Mesodermal cell (in vitro differentiated cells): ENCODE measurements around the gene MIP. TPM values are rescaled to one million over a fixed set of nuclear protein-coding genes. Genes with fewer than 3 reads are reported as not detected.
"Not testable (repeated sequence)": the region's sequence is repeated elsewhere in the genome, so short reads cannot be mapped to it uniquely, and the experiment has no call there.

ENCODE experiments used
- H3K27ac ChIP-seq: 2 replicates; pipeline ENCODE4 v1.7.0; 2013; ENCODE audit warnings: mild to moderate bottlenecking, low read depth, low read length, moderate library complexity; ENCODE audit not compliant: severe bottlenecking
- H3K36me3 ChIP-seq: 2 replicates; pipeline ENCODE4 v1.7.1; 2013; ENCODE audit warnings: mild to moderate bottlenecking, low read length, moderate library complexity; ENCODE audit not compliant: control insufficient read depth, insufficient read depth
- H3K4me1 ChIP-seq: one replicate; pipeline ENCODE4 v1.7.1; 2013; ENCODE audit warnings: mild to moderate bottlenecking, low read length; ENCODE audit not compliant: insufficient read depth, control insufficient read depth, poor library complexity, severe bottlenecking
- H3K4me3 ChIP-seq: 2 replicates; pipeline ENCODE4 v1.7.0; 2013; ENCODE audit warnings: low read length, control low read depth, mild to moderate bottlenecking; ENCODE audit not compliant: insufficient read depth, poor library complexity, severe bottlenecking; ENCODE audit errors: extremely low read depth
- H3K9me3 ChIP-seq: 2 replicates; pipeline ENCODE4 v1.7.1; 2013; ENCODE audit warnings: mild to moderate bottlenecking, low read length, moderate library complexity; ENCODE audit not compliant: control insufficient read depth
- WGBS, 2 experiments: methylation state at CpG; one replicate each; pipeline ENCODE4 v1.1.5; 2013; ENCODE audit warnings: missing lambda C conversion rate in 2 of 2; ENCODE audit not compliant: insufficient coverage in 2 of 2; 5-methylcytosine and 5-hydroxymethylcytosine counted together
- polyA plus RNA-seq, 2 experiments: library from polyadenylated mRNA; stranded (reverse); fragments of 50-300 nt; gene quantifications; one replicate each; pipeline ENCODE4 v1.2.3, GENCODE V29; 2013

The MIP gene
- not detected for polyA plus RNA-seq (2013, experiment 1 of 2)
- not detected for polyA plus RNA-seq (2013, experiment 2 of 2)

GRCh38 chr12:56454557-56454956, at the start of gene MIP:
Gene MIP, minus strand, starts transcription at chr12:56454657. Its CDS starts 44 bp downstream, at chr12:56454613.
- no peak within 1 kb of the TSS for H3K27ac ChIP-seq
- H3K4me3 ChIP-seq = no peak within 1 kb of the TSS
- WGBS, 2 experiments = 88 to 94% methylated on average over 5 of the region's 5 CpGs
- H3K9me3 ChIP-seq = no peaks in the 10 kb centered on the region
- no peaks in the 10 kb centered on the region for H3K4me1 ChIP-seq
- no peaks in the 10 kb centered on the region for H3K36me3 ChIP-seq

DNA sequence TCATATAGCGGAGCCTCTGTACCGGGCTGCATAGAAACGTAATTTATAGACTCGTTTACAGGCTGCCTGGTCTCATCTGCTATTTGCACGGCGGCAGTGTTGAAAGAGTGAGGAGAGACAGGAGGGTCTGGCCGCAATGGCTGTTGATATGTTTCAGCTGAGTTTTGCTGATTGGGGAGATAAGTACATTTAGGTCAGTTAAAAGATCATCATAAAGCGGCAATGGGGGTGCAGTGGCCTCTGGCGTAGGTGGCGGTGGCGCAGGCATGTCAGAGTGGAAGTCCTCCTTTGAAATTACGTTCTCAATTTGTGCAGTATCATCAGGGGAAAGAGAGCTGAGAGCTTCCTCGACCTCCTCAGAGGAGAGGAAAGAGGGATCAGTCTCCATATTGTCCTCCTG, 45.4 kb upstream of the MIP start:
- not testable (repeated sequence) for H3K4me3 ChIP-seq, H3K4me1 ChIP-seq, H3K36me3 ChIP-seq, H3K9me3 ChIP-seq, H3K27ac ChIP-seq
- 93 to 96% methylated on average over 9 to 13 of the region's 13 CpGs for WGBS, 2 experiments

- H3K27ac ChIP-seq = peak overlapping the region; percentile 36
- 86 to 88% methylated on average over 7 to 9 of the region's 9 CpGs for WGBS, 2 experiments
- not testable (repeated sequence) for H3K4me1 ChIP-seq, H3K9me3 ChIP-seq, H3K4me3 ChIP-seq, H3K36me3 ChIP-seq
Measured at GRCh38 chr12:56499452-56499851, 45.0 kb upstream of the MIP start.

DNA sequence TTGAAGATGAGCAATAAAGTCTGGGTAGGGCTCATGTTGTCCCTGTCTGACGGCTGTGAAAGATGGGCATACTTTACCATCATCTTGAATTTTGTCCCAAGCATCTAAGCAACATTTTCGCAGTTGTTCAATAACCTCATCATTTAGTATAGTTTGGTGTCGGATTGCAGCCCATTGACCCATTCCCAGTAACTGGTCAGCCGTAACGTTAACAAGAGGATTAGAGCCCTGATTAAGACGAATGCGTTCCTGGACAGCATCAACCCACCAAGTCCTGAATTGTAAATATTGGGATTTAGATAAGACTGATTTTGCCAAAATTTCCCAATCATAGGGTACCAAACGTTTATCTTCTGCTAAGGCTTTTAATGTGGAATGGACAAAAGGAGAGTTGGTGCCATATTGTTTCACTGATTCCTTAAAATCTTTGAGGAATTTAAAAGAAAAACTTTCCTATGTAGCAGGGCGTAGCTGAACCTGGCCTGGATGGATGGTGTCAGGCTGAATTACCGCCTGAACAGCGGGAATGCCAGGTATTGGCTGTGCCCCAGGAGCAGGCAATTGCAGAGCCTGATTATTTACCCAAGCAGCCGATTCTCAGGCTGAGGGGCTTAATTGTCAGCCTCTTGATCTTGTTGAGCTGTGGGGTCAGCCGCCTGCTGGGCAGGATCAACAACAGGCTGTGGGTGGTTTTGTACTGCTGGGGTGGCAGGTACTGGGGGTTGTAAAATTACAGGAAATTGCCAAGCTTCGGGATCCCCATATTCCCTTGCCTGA, 43.9 kb upstream of the MIP start:
- peak overlapping the region; percentile 16 for H3K27ac ChIP-seq
- not testable (repeated sequence) for H3K4me1 ChIP-seq, H3K36me3 ChIP-seq, H3K4me3 ChIP-seq, H3K9me3 ChIP-seq
- 75 to 77% methylated on average over 6 to 8 of the region's 14 CpGs for WGBS, 2 experiments

GRCh38 chr12:56496704-56497103, 42.2 kb upstream of the MIP start:
- H3K4me1 ChIP-seq, H3K36me3 ChIP-seq, H3K9me3 ChIP-seq, H3K27ac ChIP-seq, H3K4me3 ChIP-seq: not testable (repeated sequence)
- WGBS, 2 experiments = 9 to 10% methylated on average over 6 to 8 of the region's 17 CpGs

GRCh38 chr12:56494481-56494880, 40.0 kb upstream of the MIP start:
- WGBS, 2 experiments = 96 to 98% methylated on average over 18 to 24 of the region's 27 CpGs
- H3K4me3 ChIP-seq, H3K36me3 ChIP-seq, H3K27ac ChIP-seq, H3K4me1 ChIP-seq, H3K9me3 ChIP-seq: not testable (repeated sequence)

DNA sequence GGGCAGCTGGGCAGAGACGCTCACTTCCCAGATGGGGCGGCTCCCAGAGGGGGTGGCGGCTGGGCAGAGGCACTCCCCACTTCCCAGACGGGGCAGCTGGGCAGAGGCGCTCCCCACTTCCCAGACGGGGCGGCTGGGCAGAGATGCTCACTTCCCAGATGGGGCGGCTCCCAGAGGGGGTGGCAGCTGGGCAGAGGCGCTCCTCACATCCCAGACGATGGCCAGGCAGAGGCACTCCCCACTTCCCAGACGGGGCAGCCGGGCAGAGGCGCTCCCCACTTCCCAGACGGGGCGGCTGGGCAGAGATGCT, 39.6 kb upstream of the MIP start:
- not testable (repeated sequence) for H3K4me1 ChIP-seq

GRCh38 chr12:56493409-56494105, 39.1 kb upstream of the MIP start:
- H3K36me3 ChIP-seq, H3K4me1 ChIP-seq, H3K4me3 ChIP-seq, H3K27ac ChIP-seq, H3K9me3 ChIP-seq: not testable (repeated sequence)
- whole genome bisulfite sequencing, 2 experiments = 87 to 93% methylated on average over 10 to 27 of the region's 31 CpGs

More for the DNA sequence above, 39.6 kb upstream of the MIP start:
- H3K27ac ChIP-seq, H3K9me3 ChIP-seq, H3K4me3 ChIP-seq, H3K36me3 ChIP-seq: not testable (repeated sequence)
- WGBS, 2 experiments = 93% methylated on average over 8 to 12 of the region's 15 CpGs

DNA sequence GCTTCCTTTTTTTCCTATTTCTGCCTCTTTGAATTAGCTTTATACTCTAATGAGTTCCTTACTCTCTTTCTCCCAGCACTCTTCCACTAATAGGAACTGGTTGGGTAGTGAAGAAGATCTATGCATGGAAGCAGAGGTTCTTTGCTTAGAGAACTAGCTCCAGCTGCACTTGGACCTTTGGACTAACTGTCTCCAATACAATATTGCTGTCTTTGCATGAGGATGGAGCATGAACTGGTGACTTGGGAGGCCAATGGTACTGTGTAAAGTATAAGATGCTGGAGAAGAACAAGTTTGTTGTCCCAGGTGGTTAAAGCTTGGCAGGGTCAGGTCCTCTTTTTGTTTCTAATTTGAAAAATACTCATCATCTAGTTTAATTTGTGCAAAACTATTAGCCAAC, 35.9 kb upstream of the MIP start:
- Histone ChIP-seq H3K4me3 (no peak overlapping the region), H3K36me3 (no peaks in the 10 kb centered on the region), H3K9me3 (no peaks in the 10 kb centered on the region), H3K4me1 (no peaks in the 10 kb centered on the region), H3K27ac (no peak overlapping the region)

- WGBS, 2 experiments = 27 to 29% methylated on average over 31 to 50 of the region's 59 CpGs
Measured at GRCh38 chr12:56488041-56488955, 33.8 kb upstream of the MIP start, which contains the start of gene GLS2. Gene GLS2, minus strand, starts transcription at chr12:56488161. Its CDS starts 43 bp downstream, at chr12:56488118.

More at GRCh38 chr12:56488041-56488955, 33.8 kb upstream of the MIP start, which contains the start of gene GLS2:
- Histone ChIP-seq H3K4me3 (peak within 1 kb of the TSS; percentile 41), H3K36me3 (no peaks in the 10 kb centered on the region), H3K9me3 (no peaks in the 10 kb centered on the region), H3K4me1 (no peaks in the 10 kb centered on the region), H3K27ac (no peak within 1 kb of the TSS)
